D721Med (cell line): ENCODE measurements around the gene OGDHL.

Experiments
- DNase-seq: peaks from one replicate; pipeline ENCODE4 v3.0.0; 2011; ENCODE audit warnings: low spot score; ENCODE audit not compliant: insufficient read length
- FAIRE-seq: peaks from 2 replicates; lab custom pipeline; 2011; peaks lifted over from hg19 to GRCh38; lab: Jason Lieb, UNC
- TF ChIP-seq, protein P1 (sequence below): IDR thresholded peaks from 2 replicates; pipeline ENCODE4 v1.5.1; 2012; ENCODE audit warnings: mild to moderate bottlenecking, control low read depth; ENCODE audit not compliant: insufficient read depth; ENCODE audit errors: missing control alignments

The OGDHL gene

GRCh38 chr10:49707585-49707984 lies 54.5 kb downstream of the OGDHL start:
- FAIRE-seq: no peak
- DNase-seq: no peak
- TF ChIP-seq, protein P1, sequence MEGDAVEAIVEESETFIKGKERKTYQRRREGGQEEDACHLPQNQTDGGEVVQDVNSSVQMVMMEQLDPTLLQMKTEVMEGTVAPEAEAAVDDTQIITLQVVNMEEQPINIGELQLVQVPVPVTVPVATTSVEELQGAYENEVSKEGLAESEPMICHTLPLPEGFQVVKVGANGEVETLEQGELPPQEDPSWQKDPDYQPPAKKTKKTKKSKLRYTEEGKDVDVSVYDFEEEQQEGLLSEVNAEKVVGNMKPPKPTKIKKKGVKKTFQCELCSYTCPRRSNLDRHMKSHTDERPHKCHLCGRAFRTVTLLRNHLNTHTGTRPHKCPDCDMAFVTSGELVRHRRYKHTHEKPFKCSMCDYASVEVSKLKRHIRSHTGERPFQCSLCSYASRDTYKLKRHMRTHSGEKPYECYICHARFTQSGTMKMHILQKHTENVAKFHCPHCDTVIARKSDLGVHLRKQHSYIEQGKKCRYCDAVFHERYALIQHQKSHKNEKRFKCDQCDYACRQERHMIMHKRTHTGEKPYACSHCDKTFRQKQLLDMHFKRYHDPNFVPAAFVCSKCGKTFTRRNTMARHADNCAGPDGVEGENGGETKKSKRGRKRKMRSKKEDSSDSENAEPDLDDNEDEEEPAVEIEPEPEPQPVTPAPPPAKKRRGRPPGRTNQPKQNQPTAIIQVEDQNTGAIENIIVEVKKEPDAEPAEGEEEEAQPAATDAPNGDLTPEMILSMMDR: no peak

- TF ChIP-seq, protein P1: no peak
- FAIRE-seq (no peak), DNase-seq (no peak)
These were observed 61.1 kb downstream of the OGDHL start for GRCh38 chr10:49700997-49701396.

- TF ChIP-seq, protein P1: no peak
- DNase-seq: no peak
- FAIRE-seq: no peak
These were observed 61.9 kb downstream of the OGDHL start for GRCh38 chr10:49700211-49700610.

- TF ChIP-seq, protein P1: no peak
- DNase-seq: no peak
- no peak for FAIRE-seq
These were observed 63.4 kb downstream of the OGDHL start for GRCh38 chr10:49698679-49699078.

DNA sequence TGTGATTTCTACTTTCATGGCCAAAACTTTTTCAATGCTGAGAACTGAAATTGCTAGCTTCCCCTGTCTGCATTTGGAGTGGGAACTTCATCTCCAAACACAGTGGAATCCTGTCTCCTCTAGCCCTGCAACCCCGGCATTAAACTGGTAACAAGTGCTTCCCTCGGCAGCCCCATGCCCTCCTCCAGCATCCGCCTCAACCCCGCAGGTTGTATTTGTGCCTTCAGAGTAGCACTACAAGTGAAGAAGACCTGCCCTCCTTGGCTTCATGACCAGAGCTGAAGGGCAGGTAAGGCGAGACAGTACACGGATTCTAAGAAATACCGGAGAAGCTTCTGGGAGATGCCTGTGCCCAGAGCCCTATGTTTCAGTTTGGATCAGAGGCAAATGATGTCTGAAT lies 65.8 kb downstream of the OGDHL start:
- DNase-seq: no peak
- FAIRE-seq: no peak
- TF ChIP-seq, protein P1: no peak

DNA sequence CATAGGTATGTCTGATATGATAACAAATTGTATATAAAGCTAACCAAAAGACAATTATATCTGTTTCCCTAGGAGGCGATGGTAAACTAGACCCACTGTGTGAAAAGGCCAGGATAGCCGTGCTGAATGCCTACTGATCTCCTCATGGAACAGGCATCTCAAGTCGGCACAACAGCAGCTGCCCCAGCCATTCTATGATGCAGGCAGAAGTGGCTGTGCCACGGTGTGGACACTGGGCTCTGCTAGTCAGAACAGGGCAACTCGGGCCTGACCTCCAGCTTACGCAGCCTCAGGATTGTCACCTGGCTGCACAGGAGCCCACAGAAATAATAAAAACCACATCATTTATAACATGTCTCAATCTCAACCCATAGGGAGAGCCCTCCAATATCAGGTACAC lies 67.7 kb downstream of the OGDHL start:
- TF ChIP-seq, protein P1: no peak
- DNase-seq: no peak
- FAIRE-seq: no peak

GRCh38 chr10:49691588-49691987 lies 70.5 kb downstream of the OGDHL start:
- TF ChIP-seq, protein P1: no peak
- no peak for FAIRE-seq
- DNase-seq: no peak
